GM12878 (cell line): ENCODE measurements around the gene A3GALT2. TPM values are rescaled to one million over a fixed set of nuclear protein-coding genes. Genes with fewer than 3 reads are reported as not detected.

Experiments used
- ATAC-seq: fragments of 200-7000 bp; cut with Tn5 transposase; 3 replicates; pipeline ENCODE4 v1.9.1; 2020; ENCODE audit warnings: mild to moderate bottlenecking, moderate library complexity
- BruUV-seq: library from RNA; stranded (reverse); fragments of 400-500 nt; replicated peaks from 2 replicates; lab custom pipeline; 2021; lab: Mats Ljungman, UMichigan
- CTCF ChIA-PET: fragments of 300-600 bp; sonication (Branson Sonifier 250); formaldehyde crosslinking; extraction: SDS; loops from one replicate; lab custom pipeline; 2021; ENCODE audit warnings: inconsistent platforms; lab: Yijun Ruan, JAX
- POLR2A ChIA-PET: fragments of 350-600 bp; formaldehyde crosslinking; extraction: SDS; loops from one replicate; lab custom pipeline; 2021; ENCODE audit warnings: inconsistent platforms; lab: Charles Lee
- RAD21 ChIA-PET: fragments of 300-600 bp; sonication (Branson Sonifier 250); formaldehyde crosslinking; loops from one replicate; lab custom pipeline; 2023; ENCODE audit warnings: antibody characterized with exemption; ENCODE audit not compliant: unreplicated experiment; lab: Charles Lee
- SMC1A ChIA-PET: fragments of 300-600 bp; sonication (Branson Sonifier 250); formaldehyde crosslinking; loops from one replicate; lab custom pipeline; 2023; ENCODE audit not compliant: unreplicated experiment, uncharacterized antibody; lab: Charles Lee
- DNase-seq: peaks from one replicate; pipeline ENCODE4 v3.0.0-alpha.2; 2011; ENCODE audit warnings: low read depth, low spot score
- FAIRE-seq: peaks from 3 replicates; lab custom pipeline; 2011; peaks lifted over from hg19 to GRCh38; lab: Jason Lieb, UNC
- H2AFZ ChIP-seq: 2 replicates; pipeline ENCODE4 v1.6.0; 2011; ENCODE audit warnings: low read depth, low read length, control low read depth; ENCODE audit not compliant: control insufficient read depth
- H3K27ac ChIP-seq: 2 replicates; pipeline ENCODE4 v1.5.1; 2011; ENCODE audit warnings: control low read depth; ENCODE audit not compliant: control insufficient read depth, insufficient read depth
- H3K27me3 ChIP-seq, 2 experiments: replicated peaks in 1 of 2; 2 replicates each; pipeline versions ENCODE4 v1.6.0 to v1.6.1; 2011; ENCODE audit warnings: low read length in 1 of 2; ENCODE audit not compliant: control insufficient read depth in 2 of 2, insufficient read depth in 2 of 2
- H3K36me3 ChIP-seq, 2 experiments: 2 replicates each; pipeline ENCODE4 v1.5.1; 2011; ENCODE audit warnings: low read length in 1 of 2; ENCODE audit not compliant: control insufficient read depth in 2 of 2, insufficient read depth in 2 of 2
- H3K4me1 ChIP-seq: 2 replicates; pipeline ENCODE4 v1.6.1; 2011; ENCODE audit warnings: mild to moderate bottlenecking, low read length, moderate library complexity, mixed read lengths; ENCODE audit not compliant: control insufficient read depth, insufficient read depth
- H3K4me2 ChIP-seq: 2 replicates; pipeline ENCODE4 v1.6.0; 2011; ENCODE audit warnings: control low read depth; ENCODE audit not compliant: control insufficient read depth, insufficient read depth
- H3K4me3 ChIP-seq: fragments of 200-600 bp; sonication (generic); 2 replicates; pipeline ENCODE4 v1.5.1; 2016
- H3K79me2 ChIP-seq: 2 replicates; pipeline ENCODE4 v1.6.0; 2011; ENCODE audit warnings: low read length; ENCODE audit not compliant: control insufficient read depth, insufficient read depth
- H3K9ac ChIP-seq: 2 replicates; pipeline ENCODE4 v1.8.0; 2011; ENCODE audit warnings: low read length, control low read depth, mixed read lengths; ENCODE audit not compliant: control insufficient read depth, insufficient read depth
- H3K9me3 ChIP-seq: replicated peaks from 3 replicates; pipeline ENCODE4 v1.5.1; 2011; ENCODE audit warnings: mild to moderate bottlenecking, low read length; ENCODE audit not compliant: control insufficient read depth, insufficient read depth
- H4K20me1 ChIP-seq: 2 replicates; pipeline ENCODE4 v1.6.0; 2011; ENCODE audit not compliant: control insufficient read depth, insufficient read depth
- ESRRA ChIP-seq: IDR thresholded peaks from 2 replicates; pipeline ENCODE4 v1.6.1; 2012; ENCODE audit warnings: mild to moderate bottlenecking, low read length, improper control_type of control experiment
- EZH2 ChIP-seq: IDR thresholded peaks from 2 replicates; pipeline ENCODE4 v1.6.1; 2012; ENCODE audit warnings: low read depth, mild to moderate bottlenecking, control low read depth, inconsistent platforms, low read length, borderline replicate concordance; ENCODE audit not compliant: control insufficient read depth
- FOXM1 ChIP-seq: IDR thresholded peaks from 2 replicates; pipeline ENCODE4 v1.6.1; 2012; ENCODE audit warnings: low read depth, mild to moderate bottlenecking, inconsistent platforms, low read length, moderate library complexity
- IKZF1 ChIP-seq: fragments of 450-650 bp; conservative IDR thresholded peaks from 2 replicates; pipeline ENCODE4 v1.6.1; 2017; ENCODE audit warnings: antibody characterized with exemption, mild to moderate bottlenecking
- MXI1 ChIP-seq: fragments of 150-350 bp; IDR thresholded peaks from 2 replicates; pipeline ENCODE4 v1.6.1; 2011; ENCODE audit warnings: low read depth, mild to moderate bottlenecking, inconsistent platforms, low read length, improper control_type of control experiment
- SP1 ChIP-seq: IDR thresholded peaks from one replicate; pipeline ENCODE4 v1.6.1; 2011; ENCODE audit warnings: low read depth, low read length
- STAT1 ChIP-seq: fragments of 450-650 bp; conservative IDR thresholded peaks from 2 replicates; pipeline ENCODE4 v1.6.1; 2014; ENCODE audit warnings: antibody characterized with exemption, mild to moderate bottlenecking
- STAT3 ChIP-seq: IDR thresholded peaks from 2 replicates; pipeline ENCODE4 v1.6.1; 2011; ENCODE audit warnings: low read depth, low read length, improper control_type of control experiment
- SUPT20H ChIP-seq: IDR thresholded peaks from 2 replicates; pipeline ENCODE4 v1.6.1; 2011; ENCODE audit warnings: low read depth, mild to moderate bottlenecking, low read length, moderate library complexity, borderline replicate concordance; ENCODE audit not compliant: control insufficient read depth
- ZBTB11 ChIP-seq: fragments of 450-650 bp; formaldehyde crosslinking; IDR thresholded peaks from 2 replicates; pipeline ENCODE4 v1.5.0; 2022; ENCODE audit warnings: mild to moderate bottlenecking, missing genetic modification characterization
- ZNF207 ChIP-seq: fragments of 450-650 bp; IDR thresholded peaks from 2 replicates; pipeline ENCODE4 v1.6.1; 2014; ENCODE audit warnings: antibody characterized with exemption, mild to moderate bottlenecking, borderline replicate concordance
- ZSCAN29 ChIP-seq: fragments of 450-650 bp; IDR thresholded peaks from 2 replicates; pipeline ENCODE4 v1.6.1; 2017; ENCODE audit warnings: mild to moderate bottlenecking, moderate library complexity
- WGBS: methylation state at CpG from one replicate; pipeline ENCODE4 v1.1.6; 2016; ENCODE audit warnings: low lambda C conversion rate; ENCODE audit not compliant: insufficient replicate concordance, insufficient coverage; ENCODE audit errors: missing lambda C conversion rate; 5-methylcytosine and 5-hydroxymethylcytosine counted together
- in situ Hi-C: fragments of 300-500 bp; cut with MboI; formaldehyde crosslinking; loops from 9 replicates; pipeline ENCODE4 v1.14.3; 2018; ENCODE audit warnings: mixed read lengths
- intact Hi-C: fragments of 100-400 bp; cut with micrococcal nuclease; formaldehyde crosslinking; loops from one replicate; pipeline ENCODE4 v1.14.2; 2022; ENCODE audit not compliant: unreplicated experiment
- polyA plus RNA-seq, 11 experiments: library from polyadenylated mRNA; depleted of rRNA in 4 of 11; unstranded in 6 of 11; stranded (reverse) in 5 of 11; fragments of >200 nt; fragmentation: Nextera tagmentation in 4 of 11; fragmentation: Illumina TruSeq in 1 of 11; extraction: Ambion mirVana in 4 of 11; extraction: Trizol in 1 of 11; gene quantifications; 1 replicate in 1 of 11; 2 replicates in 10 of 11; pipeline versions ENCODE4 v1.2.1 to v1.2.3, GENCODE V29; 2011 to 2016; ENCODE audit warnings: inconsistent platforms in 2 of 11, missing spikeins in 2 of 11, low read depth in 1 of 11
- total RNA-seq, 4 experiments: library from RNA; depleted of rRNA in 3 of 4; stranded (reverse); fragments of >200 nt in 3 of 4; fragmentation: Illumina TruSeq in 1 of 4; extraction: Trizol in 1 of 4; gene quantifications; 2 replicates each; pipeline versions ENCODE4 v1.2.1 to v1.2.3, GENCODE V29; 2013 to 2021

Gene A3GALT2
- total and polyA plus RNA-seq, 10 of the 15 experiments (the other 5 are each of a cell fraction or from before 2014, with no cell fraction given) = not detected

DNA sequence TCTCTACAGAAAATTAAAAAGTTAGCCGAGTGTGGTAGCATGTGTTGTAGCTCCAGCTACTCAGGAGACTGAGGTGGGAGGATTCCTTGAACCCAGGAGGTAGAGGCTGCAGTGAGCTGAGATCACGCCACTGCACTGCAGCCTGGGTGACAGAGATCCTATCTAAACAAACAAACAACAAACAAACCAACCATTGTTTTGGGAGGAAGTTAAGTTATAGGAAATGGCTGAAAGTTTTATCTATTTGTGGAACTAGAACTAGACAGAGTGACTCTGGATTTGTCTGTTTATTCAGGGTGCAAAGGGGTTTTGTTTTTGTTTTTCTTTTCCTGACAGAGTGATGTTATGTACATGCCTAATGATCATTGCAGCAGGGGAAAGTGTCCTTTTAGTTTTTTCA, 33.6 kb downstream of the A3GALT2 start:
- WGBS = 40% methylated on average over 2 of the region's 2 CpGs
- no peak for DNase-seq
- no peaks in the 10 kb centered on the region; the same call in 2 of the 3 replicates for H3K9me3 ChIP-seq
- H3K4me3 ChIP-seq = no peak overlapping the region
- H3K9ac ChIP-seq = no peak overlapping the region
- ChIA-PET RAD21 (no interaction called here), CTCF (interaction anchor here (1.0 kb wide), 1 partner anchor 8 kb away, joined by 4 read pairs; no protein-coding TSS in a partner anchor), SMC1A (no interaction called here), POLR2A (no interaction called here)
- H3K4me1 ChIP-seq = no peaks in the 10 kb centered on the region
- no peak for ATAC-seq
- no peak overlapping the region for H3K27ac ChIP-seq
- FAIRE-seq = no peak
- H3K4me2 ChIP-seq = no peak overlapping the region
- in situ Hi-C loops = no loop called here
- H4K20me1 ChIP-seq = no peaks in the 10 kb centered on the region
- intact Hi-C loops = no loop called here
- no TSS peak for BruUV-seq
- H3K36me3 ChIP-seq = no peaks in the 10 kb centered on the region; a peak in 1 of 4 replicates
- H3K27me3 ChIP-seq = no peaks in the 10 kb centered on the region
- H3K79me2 ChIP-seq = no peaks in the 10 kb centered on the region
- TF ChIP-seq STAT3 (no peak), STAT1 (no peak), ZNF207 (no peak), SUPT20H (no peak), IKZF1 (no peak), EZH2 (no peak)
- no peak overlapping the region for H2AFZ ChIP-seq

DNA sequence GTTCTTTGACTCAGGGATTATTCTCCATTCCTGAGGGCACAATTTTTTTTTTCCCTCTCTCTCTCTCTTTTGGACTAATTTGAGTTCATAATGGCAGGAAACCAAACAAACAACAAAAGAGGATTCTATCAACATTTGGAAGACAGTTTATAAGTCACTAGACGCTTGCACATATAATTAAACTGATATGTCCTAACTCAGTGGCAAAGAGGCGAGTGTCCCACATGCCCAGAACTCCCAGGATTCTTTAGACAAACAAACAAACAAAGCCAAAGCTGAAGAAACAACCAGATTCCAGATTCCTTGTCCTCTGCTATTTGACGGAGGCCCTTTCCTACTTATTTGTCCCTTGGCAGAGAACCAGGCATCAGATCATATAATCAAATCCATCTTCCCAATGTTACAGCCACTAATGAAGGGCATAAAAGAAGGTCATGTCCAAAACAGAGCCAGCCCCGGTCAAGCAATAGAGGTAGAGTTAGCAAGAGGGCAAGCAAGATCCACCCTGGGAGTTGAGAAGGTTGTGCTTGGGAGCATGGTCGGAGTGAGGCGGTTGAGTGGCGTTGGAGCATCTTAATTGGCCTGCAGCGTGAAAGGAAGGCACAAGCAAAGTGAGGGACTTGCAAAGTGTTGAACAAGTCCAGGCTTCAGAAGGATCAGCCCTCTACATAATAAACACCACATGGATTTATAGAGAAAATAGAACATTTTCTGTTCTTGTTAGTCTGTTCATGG, 34.3 kb downstream of the A3GALT2 start:
- POLR2A ChIA-PET = no interaction called here
- no peak overlapping the region for H3K9ac ChIP-seq
- intact Hi-C loops (no loop called here), in situ Hi-C loops (no loop called here)
- CTCF ChIA-PET = interaction anchor here (1.0 kb wide), 1 partner anchor 9 kb away, joined by 4 read pairs; no protein-coding TSS in a partner anchor
- no peak overlapping the region for H3K27ac ChIP-seq
- H2AFZ ChIP-seq = no peak overlapping the region
- H3K4me2 ChIP-seq = no peak overlapping the region
- no TSS peak for BruUV-seq
- RAD21 ChIA-PET = no interaction called here
- SMC1A ChIA-PET = no interaction called here
- ATAC-seq (no peak), FAIRE-seq (no peak), DNase-seq (no peak)
- H3K4me3 ChIP-seq = no peak overlapping the region
- no peaks in the 10 kb centered on the region; the same call in 2 of the 3 replicates for H3K9me3 ChIP-seq
- no peaks in the 10 kb centered on the region for H4K20me1 ChIP-seq
- H3K36me3 ChIP-seq = peaks cover 0 to 3% of the 10 kb centered on the region in 2 experiments; a peak in 2 of 4 replicates
- 63% methylated on average over 8 of the region's 8 CpGs for WGBS
- no peaks in the 10 kb centered on the region for H3K27me3 ChIP-seq
- H3K4me1 ChIP-seq = no peaks in the 10 kb centered on the region
- H3K79me2 ChIP-seq = no peaks in the 10 kb centered on the region
- TF ChIP-seq SP1 (no peak), MXI1 (no peak), ZSCAN29 (no peak), ZBTB11 (CRISPR knock-in tag) (no peak), ESRRA (no peak), FOXM1 (no peak)
